KMS-11 (cell line): ENCODE measurements around the gene MON2.

Source experiments
- H2AFZ ChIP-seq: fragments of 200-600 bp; sonication (generic); 2 replicates; pipeline ENCODE4 v1.6.1; 2016; ENCODE audit warnings: antibody characterized with exemption, mixed run types, low read depth
- H3K27ac ChIP-seq: fragments of 200-600 bp; sonication (generic); 2 replicates; pipeline ENCODE4 v1.6.1; 2016; ENCODE audit warnings: mild to moderate bottlenecking, mixed run types
- H3K27me3 ChIP-seq: fragments of 200-600 bp; sonication (generic); 2 replicates; pipeline ENCODE4 v1.6.1; 2017; ENCODE audit warnings: mild to moderate bottlenecking, low read depth, mixed run types, moderate library complexity; ENCODE audit not compliant: insufficient read depth
- H3K36me3 ChIP-seq: fragments of 200-600 bp; sonication (generic); 2 replicates; pipeline ENCODE4 v1.6.1; 2017; ENCODE audit warnings: mild to moderate bottlenecking, mixed run types; ENCODE audit not compliant: insufficient read depth
- H3K4me1 ChIP-seq: fragments of 200-600 bp; sonication (generic); 2 replicates; pipeline ENCODE4 v1.6.1; 2016; ENCODE audit warnings: mild to moderate bottlenecking, low read depth, mixed run types; ENCODE audit not compliant: poor library complexity, severe bottlenecking
- H3K4me2 ChIP-seq: fragments of 200-600 bp; sonication (generic); 2 replicates; pipeline ENCODE4 v1.7.0; 2016; ENCODE audit warnings: mild to moderate bottlenecking, mixed run types
- H3K4me3 ChIP-seq: fragments of 200-600 bp; sonication (generic); IDR thresholded peaks from 2 replicates; pipeline ENCODE4 v1.6.1; 2017; ENCODE audit warnings: low read depth, low read length, mixed read lengths; ENCODE audit not compliant: insufficient read depth
- H3K79me2 ChIP-seq: fragments of 200-600 bp; sonication (generic); 2 replicates; pipeline ENCODE4 v1.6.1; 2016; ENCODE audit warnings: low read depth, mixed run types; ENCODE audit not compliant: insufficient read depth
- H3K9ac ChIP-seq: fragments of 200-600 bp; sonication (generic); 2 replicates; pipeline ENCODE4 v1.6.1; 2016; ENCODE audit warnings: mild to moderate bottlenecking, mixed run types
- H4K20me1 ChIP-seq: fragments of 200-600 bp; sonication (generic); 2 replicates; pipeline ENCODE4 v1.6.1; 2016; ENCODE audit warnings: mild to moderate bottlenecking, mixed run types; ENCODE audit not compliant: insufficient read depth
- TF ChIP-seq, protein P1 (sequence below): fragments of 200-600 bp; sonication (generic); conservative IDR thresholded peaks from 2 replicates; pipeline ENCODE4 v1.6.1; 2017; ENCODE audit warnings: low read depth, mild to moderate bottlenecking, antibody characterized with exemption, low read length, moderate library complexity, mixed read lengths

MON2 gene, protein sequence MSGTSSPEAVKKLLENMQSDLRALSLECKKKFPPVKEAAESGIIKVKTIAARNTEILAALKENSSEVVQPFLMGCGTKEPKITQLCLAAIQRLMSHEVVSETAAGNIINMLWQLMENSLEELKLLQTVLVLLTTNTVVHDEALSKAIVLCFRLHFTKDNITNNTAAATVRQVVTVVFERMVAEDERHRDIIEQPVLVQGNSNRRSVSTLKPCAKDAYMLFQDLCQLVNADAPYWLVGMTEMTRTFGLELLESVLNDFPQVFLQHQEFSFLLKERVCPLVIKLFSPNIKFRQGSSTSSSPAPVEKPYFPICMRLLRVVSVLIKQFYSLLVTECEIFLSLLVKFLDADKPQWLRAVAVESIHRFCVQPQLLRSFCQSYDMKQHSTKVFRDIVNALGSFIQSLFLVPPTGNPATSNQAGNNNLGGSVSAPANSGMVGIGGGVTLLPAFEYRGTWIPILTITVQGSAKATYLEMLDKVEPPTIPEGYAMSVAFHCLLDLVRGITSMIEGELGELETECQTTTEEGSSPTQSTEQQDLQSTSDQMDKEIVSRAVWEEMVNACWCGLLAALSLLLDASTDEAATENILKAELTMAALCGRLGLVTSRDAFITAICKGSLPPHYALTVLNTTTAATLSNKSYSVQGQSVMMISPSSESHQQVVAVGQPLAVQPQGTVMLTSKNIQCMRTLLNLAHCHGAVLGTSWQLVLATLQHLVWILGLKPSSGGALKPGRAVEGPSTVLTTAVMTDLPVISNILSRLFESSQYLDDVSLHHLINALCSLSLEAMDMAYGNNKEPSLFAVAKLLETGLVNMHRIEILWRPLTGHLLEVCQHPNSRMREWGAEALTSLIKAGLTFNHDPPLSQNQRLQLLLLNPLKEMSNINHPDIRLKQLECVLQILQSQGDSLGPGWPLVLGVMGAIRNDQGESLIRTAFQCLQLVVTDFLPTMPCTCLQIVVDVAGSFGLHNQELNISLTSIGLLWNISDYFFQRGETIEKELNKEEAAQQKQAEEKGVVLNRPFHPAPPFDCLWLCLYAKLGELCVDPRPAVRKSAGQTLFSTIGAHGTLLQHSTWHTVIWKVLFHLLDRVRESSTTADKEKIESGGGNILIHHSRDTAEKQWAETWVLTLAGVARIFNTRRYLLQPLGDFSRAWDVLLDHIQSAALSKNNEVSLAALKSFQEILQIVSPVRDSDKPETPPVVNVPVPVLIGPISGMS (N-terminal part only)

DNA sequence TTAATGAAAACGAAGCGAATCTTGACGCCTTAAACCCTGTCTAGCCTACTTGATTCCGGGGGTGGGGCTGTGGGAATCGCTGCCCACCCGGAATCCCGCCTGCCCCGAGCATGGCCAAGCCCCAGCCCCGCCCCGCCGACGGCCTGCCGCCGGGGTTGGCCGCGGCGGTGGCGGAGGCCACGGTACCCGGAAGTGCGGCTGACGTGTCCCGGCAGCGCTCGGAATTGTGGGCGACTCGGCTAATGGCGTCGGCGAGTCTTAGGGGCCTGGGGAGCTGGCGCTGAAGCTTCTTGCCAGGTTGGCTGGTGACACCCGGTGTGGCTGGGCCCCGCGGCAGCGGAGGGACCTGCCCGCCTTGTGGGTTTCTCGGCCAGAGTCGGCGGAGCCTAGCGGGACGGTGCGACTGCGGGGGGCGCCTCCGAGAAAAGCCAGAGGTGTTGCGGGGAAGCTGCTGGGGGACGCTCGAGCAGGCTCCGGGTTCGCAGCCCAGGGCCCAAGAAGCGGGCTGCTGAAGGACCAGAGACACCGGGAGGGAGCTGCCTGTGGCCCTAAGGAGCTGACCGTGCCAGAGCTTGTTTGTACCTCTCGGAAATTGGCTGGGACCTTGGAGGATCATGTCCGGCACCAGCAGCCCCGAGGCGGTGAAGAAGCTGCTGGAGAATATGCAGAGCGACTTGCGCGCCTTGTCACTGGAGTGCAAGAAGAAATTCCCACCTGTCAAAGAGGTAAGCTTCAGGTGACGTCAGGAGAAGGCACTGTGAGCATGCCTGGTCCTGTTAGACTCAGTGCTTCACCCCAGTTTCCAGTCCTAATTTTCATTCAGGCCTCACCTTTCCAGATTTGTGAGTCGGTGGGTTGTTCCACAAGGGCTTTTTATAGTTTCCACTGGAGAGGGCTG, at the start of gene MON2:
TSS of gene MON2 (plus strand) at position 233 of the 898 bp plus-strand sequence. CDS start at position 615, 382 bp downstream.
- no peaks in the 10 kb centered on the region for H3K27me3 ChIP-seq
- H3K9ac ChIP-seq: peak within 1 kb of the TSS; percentile 94
- peaks cover 41% of the 10 kb centered on the region for H3K79me2 ChIP-seq
- peak within 1 kb of the TSS; percentile 69 for H3K4me2 ChIP-seq
- peak within 1 kb of the TSS; percentile 7 for H3K4me3 ChIP-seq
- H3K4me1 ChIP-seq: peaks cover 25% of the 10 kb centered on the region
- H4K20me1 ChIP-seq: no peaks in the 10 kb centered on the region
- no peaks in the 10 kb centered on the region for H3K36me3 ChIP-seq
- peak within 1 kb of the TSS; percentile 86 for H3K27ac ChIP-seq
- TF ChIP-seq, protein P1, sequence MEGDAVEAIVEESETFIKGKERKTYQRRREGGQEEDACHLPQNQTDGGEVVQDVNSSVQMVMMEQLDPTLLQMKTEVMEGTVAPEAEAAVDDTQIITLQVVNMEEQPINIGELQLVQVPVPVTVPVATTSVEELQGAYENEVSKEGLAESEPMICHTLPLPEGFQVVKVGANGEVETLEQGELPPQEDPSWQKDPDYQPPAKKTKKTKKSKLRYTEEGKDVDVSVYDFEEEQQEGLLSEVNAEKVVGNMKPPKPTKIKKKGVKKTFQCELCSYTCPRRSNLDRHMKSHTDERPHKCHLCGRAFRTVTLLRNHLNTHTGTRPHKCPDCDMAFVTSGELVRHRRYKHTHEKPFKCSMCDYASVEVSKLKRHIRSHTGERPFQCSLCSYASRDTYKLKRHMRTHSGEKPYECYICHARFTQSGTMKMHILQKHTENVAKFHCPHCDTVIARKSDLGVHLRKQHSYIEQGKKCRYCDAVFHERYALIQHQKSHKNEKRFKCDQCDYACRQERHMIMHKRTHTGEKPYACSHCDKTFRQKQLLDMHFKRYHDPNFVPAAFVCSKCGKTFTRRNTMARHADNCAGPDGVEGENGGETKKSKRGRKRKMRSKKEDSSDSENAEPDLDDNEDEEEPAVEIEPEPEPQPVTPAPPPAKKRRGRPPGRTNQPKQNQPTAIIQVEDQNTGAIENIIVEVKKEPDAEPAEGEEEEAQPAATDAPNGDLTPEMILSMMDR: no peak
- peak within 1 kb of the TSS; percentile 98 for H2AFZ ChIP-seq

DNA sequence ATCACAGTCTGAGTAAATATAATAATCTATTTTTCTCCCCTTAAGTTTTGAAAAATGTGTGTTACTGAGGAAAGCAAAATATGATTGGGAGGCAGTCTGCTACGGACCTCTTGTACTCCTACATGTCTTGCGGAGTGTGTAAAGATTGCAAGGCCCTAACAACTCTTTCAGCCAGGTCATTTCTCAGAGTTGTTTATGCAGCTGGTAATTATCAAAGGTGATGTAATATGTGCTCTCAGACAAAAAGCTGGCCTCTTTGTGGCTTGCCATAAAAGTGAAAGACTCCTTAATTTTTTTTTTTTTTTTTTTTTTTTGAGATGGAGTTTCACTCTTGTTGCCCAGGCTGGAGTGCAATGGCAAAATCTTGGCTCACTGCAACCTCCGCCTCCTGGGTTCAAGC, 40.5 kb upstream of the MON2 start:
- Histone ChIP-seq H3K9ac (no peak overlapping the region), H3K27ac (no peak overlapping the region), H3K4me3 (no peak overlapping the region), H3K36me3 (no peaks in the 10 kb centered on the region), H3K4me1 (no peaks in the 10 kb centered on the region), H3K27me3 (no peaks in the 10 kb centered on the region), H4K20me1 (no peaks in the 10 kb centered on the region), H2AFZ (no peak overlapping the region), H3K4me2 (no peak overlapping the region), H3K79me2 (no peaks in the 10 kb centered on the region)
- TF ChIP-seq, protein P1: no peak

DNA sequence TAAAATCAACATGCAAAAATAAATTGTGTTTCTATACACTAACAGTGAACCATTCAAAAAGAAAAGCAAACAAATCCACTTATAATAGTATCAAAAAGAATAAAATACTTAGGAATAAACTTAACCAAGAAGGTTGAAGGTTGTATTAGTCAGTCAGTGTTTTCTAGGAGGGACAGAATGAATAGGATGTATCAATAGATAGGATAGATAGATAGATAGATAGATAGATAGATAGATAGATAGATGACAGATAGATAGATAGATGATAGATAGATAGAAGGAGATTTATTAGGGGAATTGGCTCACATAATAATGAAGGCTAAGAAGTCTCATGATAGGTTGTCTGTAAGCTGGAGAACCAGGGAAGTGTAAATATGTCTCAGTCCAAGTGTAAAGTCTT, 37.2 kb upstream of the MON2 start:
- Histone ChIP-seq H3K4me1 (no peaks in the 10 kb centered on the region), H3K79me2 (no peaks in the 10 kb centered on the region), H4K20me1 (no peaks in the 10 kb centered on the region), H2AFZ (no peak overlapping the region), H3K27me3 (no peaks in the 10 kb centered on the region), H3K36me3 (no peaks in the 10 kb centered on the region), H3K4me2 (no peak overlapping the region), H3K27ac (no peak overlapping the region), H3K4me3 (no peak overlapping the region), H3K9ac (no peak overlapping the region)
- TF ChIP-seq, protein P1: no peak
